GM18505 (cell line): ENCODE results near the gene WTIP.
"Not testable (repeated sequence)": the region's sequence is repeated elsewhere in the genome, so short reads cannot be mapped to it uniquely, and the experiment has no call there.

Experiments
- ATAC-seq: cut with Tn5 transposase; IDR thresholded peaks from one replicate; pipeline ENCODE4 v1.9.1; 2021; ENCODE audit not compliant: unreplicated experiment
- POLR2A ChIP-seq: IDR thresholded peaks from 4 replicates; pipeline ENCODE4 v1.6.1; 2011; ENCODE audit warnings: borderline replicate concordance; ENCODE audit not compliant: insufficient read depth, insufficient read length; ENCODE audit errors: extremely low read depth

Gene WTIP

DNA sequence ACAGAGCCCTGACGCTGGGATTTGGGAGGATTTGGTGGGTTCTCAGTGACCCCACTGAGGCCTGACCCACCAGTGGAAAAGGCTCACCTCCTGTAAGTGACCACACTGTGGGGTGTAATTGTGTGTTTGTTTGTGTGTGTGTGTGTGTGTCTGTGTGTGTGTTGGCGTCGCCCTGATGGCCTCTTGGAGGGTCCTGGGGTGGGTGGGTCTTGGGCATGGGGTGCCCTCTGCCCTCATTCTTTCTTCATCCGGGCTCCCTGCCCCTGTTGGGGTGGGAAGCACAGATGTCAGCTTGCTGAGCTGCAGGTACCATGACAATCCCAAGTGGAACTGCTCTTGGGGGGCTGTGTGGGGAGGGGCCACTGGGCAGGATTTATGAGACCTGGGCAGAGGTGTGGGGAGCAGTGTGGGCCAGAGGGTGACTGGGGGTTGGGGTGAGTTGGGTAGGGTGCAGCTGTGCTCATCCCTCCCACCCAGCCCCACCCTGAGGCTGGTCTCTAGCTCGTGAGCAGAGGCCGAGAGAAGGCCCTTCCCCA, 22.8 kb downstream of the WTIP start:
- ATAC-seq: no peak
- TF ChIP-seq POLR2A: no peak

DNA sequence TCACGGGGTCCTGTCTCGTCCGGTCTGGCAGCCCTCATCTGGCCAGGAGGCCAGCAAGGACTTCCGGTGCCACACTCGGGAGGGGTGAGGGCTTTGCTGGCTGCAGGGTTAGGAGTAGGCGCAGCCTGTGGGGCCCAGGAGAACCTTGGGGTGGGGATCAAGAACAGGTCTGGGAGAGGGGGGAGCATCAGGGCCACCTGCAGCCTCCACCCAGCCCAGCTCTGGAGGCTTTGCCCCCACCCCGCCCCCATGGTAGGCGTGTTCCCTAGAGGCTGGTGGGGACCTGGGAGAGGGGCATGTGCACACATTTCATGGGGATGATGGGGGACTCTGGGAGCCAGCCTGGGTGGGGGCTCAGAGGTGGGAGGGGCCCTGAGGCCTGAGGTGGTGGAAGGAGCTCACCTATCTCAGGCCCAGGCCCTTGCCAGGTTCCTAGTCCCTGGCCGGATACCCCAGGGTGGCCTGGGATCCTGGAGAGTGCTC, 23.3 kb downstream of the WTIP start:
- ATAC-seq: no peak
- TF ChIP-seq POLR2A: no peak

DNA sequence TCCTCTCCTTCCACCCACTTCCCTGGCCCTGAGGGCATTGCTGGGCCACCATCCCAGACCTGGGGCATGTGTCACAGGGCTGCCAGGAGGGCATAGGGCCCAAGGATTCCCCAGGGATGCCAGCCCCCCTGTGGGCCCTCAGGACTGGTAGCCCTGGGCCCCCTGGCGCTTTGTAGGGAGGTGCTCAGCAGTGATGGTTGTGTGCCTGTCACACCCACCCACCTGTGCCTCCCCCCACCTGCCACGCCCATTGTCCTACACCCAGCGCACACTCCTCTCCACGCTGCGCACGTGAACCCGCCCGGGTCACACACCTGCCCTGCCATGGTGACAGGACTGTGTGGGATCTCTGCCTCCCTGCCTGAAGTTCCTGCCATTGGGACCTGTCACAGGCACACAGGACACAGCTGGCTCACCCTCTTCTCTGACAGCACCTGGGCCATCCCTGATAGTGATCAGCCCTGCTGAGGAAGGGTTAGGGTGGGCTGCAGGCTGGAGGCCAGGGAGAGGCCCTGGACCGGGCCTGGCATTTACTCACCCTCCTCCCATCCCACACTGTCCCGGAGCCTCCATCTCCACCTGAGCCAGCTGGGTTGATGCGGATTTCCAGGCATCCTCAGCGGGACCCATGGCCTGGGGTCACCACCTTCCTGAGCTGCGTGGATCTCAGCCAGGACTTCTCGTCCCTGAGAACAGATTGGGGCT, 23.9 kb downstream of the WTIP start:
- TF ChIP-seq POLR2A: no peak
- ATAC-seq: no peak

DNA sequence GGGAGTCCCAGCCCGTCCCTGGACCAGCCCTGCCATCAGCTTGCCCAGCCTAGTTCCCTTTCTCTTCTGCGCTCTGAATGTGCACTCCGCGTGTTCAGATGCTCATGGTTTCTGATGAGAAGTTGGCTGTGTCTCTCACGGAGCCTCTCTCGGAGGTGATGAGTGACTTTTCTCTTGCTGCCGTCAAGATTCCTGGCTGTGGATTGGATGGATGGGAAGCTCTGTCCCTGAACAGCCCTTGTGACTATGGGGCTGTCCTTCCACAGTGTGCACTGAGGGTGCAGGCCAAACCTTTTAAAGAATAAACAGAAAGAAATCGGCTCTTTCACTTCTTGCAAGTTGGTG, 24.4 kb downstream of the WTIP start:
- TF ChIP-seq POLR2A: no peak
- ATAC-seq: no peak

DNA sequence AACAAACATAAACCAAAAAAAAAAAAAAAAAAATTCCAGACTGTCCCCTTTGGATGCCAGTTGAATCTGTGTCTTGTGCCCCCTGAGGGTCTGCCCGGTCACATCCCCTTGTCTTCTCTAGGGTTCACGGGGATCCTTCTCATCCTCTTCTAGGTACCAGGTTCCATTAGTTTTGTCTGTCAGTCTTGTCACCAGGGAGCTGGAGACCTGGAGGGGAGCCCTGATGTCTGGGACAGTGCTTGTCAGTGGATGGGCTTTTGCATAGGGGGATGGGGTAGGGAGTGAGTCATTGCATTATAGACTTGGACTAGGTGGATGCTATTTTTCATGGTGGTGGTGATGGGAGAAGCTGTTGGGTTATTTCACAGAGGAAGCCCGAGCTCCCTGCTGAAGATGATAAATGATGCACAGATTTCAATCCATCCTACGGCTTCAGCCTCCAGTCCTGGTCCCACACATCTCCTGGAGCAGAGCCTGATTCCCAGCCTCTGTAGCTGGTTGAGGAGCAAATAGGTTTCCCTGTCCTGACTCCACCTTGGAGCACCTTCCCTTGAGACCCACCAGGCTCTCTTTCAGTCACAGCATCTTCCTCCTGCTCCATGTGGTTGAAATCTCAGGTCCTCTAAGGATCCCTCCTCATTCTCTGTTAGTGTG, 26.0 kb downstream of the WTIP start:
- no peak for TF ChIP-seq POLR2A
- ATAC-seq: no peak

DNA sequence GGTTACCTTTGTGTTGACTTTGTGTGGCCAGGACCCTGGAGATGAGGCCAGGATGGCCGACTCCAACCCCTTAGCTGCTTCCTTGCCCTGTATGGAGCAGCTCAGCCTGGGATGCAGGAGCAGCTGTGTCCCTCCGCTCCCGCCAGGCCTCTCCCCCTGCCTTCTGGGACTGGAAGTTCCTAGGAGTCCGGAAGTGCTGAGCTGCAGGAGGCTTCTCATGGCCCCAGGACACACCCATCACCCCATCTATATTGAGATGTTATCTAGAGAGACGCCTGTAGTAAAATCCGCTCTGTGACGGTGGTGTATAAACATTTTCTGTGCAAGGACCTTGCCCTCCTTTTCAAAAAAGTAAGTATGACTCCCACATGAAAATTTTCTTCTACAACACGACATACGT, 27.0 kb downstream of the WTIP start:
- ATAC-seq: no peak
- TF ChIP-seq POLR2A: no peak

DNA sequence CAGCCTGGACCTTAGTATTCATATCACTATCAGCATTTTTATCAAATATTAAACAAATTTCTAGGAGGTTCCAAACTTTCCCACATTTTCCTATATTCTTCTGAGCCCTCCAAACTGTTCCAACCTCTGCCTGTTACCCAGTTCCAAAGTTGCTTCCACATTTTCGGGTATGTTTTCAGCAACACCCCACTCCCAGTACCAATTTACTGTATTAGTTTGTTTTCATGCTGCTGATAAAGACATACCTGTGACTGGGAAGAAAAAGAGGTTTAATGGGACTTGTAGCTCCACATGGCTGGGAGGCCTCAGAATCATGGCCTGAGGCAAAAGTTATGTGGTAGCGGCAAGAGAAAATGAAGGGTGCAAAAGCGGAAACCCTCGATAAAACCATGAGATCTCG, 29.3 kb downstream of the WTIP start:
- not testable (repeated sequence) for ATAC-seq

DNA sequence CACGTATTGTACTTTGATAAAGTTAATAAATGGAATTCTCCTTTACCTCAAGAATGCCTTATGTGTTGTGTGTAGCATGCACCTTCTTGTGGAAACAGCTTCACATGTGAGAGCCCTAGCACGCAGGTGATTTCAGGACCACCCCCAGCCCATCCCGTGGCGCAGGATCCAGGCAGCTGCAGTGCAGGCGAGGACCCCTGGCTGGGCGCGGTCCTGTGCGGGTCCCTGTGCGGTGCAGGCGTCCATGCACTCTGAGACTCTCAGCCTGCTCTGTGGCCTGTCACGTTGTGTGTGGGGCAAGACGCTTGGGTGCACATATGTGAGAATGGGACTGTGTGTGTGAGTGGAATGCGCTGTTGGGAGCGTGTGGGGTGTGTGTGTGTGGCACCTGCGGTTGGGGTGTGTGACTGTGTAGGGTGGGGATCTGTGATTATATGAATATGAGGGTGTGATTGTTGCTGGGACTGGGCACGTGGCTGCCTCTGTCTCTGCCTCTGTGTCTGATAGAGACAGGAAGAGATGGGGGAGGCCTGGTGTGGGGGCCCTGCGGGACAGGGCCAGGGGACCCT, 30.8 kb downstream of the WTIP start:
- no peak for TF ChIP-seq POLR2A
- no peak for ATAC-seq

DNA sequence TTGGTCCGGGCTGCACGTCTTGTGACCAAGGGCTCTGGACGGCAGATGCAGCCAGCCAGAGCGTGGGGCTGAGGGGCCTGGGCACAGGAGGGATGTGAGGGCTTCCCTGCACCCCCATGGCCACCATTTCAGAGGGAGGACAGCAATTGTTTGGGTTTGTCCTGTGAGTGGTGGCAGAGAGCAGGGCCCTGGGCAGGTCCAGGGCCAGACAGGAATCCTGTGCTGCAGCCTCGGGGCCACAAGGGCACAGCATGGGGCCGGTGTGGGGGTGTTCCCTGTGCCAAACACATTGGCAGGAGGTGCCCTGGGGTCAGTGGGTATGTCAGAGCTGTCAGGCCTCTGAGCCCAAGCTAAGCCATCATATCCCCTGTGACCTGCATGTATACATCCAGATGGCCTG, 32.2 kb downstream of the WTIP start:
- no peak for ATAC-seq
- no peak for TF ChIP-seq POLR2A

DNA sequence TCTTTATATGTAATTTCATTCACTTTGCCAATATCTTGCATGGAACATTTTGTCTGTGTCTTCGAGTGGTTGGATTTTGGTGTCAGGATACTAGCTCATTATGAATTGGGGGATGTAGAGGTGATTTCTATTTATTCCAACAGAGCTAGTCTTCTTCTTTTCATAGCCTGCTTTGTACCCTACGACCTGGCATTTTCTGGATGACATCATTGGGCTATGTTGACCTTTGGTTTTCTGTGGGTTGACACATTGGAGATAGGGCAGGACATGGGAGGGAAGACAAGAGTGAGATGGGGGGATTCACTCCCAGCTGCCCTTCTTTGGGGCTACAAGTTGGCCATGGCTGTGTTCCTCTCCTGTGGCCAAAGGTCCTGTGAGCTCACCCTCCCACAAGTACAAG, 38.0 kb downstream of the WTIP start:
- no peak for ATAC-seq
- no peak for TF ChIP-seq POLR2A

DNA sequence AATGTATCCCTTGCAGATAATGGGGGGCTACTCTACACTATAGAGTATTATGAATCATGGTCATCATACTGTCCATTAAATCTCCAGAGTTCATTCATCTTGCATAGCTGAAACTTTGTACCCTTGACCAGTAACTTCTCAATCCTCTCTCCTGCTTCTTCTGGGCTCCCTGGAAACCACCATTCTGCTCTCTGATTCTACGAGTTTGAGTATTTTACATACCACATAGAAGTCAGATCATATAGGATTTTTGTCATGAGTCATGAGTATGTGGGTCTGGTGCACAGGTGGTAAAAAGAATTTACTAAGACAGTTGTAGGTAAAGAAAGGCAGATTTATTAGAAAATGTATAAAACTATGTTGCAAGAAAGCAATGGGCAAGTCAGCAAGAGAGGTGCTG, 41.9 kb downstream of the WTIP start:
- no peak for TF ChIP-seq POLR2A

DNA sequence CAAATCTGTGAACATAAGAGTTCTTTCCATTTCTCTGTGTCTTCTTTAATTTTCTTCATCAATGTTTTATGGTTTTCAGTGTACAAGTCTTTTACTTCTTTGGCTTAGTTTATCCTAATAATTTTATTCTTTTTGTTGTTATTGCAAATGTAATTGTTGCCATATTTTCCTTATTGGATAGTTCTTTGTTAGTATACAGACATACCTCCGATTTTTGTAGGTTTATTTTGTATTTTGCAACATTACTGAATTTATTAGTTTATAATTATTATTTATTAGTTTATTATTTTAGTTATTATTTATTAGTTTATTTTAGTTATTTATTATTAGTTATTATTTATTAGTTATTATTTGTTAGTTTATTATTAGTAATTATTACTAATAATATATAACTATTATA, 43.4 kb downstream of the WTIP start:
- no peak for TF ChIP-seq POLR2A
- no peak for ATAC-seq

More for the DNA sequence above, 41.9 kb downstream of the WTIP start:
- ATAC-seq: no peak

DNA sequence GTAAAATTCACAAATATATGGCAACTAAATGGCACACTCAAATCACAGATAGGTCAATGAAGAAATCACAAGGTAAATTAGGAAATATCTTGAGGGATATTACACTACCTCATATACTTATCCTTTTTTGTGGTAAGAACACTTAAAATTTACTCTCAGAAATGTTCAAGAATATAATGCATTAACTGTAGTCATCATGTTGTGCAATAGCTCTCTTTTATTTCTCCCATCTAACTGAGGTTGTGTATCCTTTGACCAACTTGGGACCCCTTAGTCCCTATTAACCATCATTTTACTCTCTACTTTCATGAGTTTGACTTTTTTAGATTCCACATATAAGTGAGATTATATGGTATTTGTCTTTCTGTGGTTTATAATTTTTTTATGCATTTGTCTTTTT, 52.6 kb downstream of the WTIP start:
- no peak for TF ChIP-seq POLR2A
- ATAC-seq: no peak

DNA sequence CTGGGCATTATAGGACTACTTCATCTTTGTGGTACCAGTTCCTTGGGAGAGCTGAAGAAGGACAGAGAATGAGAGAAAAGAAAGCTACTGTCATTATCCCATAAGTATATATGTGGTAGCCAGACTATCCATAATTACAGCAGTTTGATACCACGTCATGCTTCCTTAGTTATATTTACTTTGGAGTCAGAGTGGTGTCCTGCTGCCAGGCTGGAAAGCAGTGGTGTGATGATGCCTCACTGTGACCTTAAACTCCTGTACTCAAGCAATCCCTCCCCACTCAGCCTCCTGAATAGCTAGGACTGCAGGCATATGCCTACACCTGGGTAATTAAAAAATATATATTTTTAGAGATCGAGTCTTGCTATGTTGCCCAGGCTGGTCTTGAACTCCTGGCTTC, 57.8 kb downstream of the WTIP start:
- no peak for TF ChIP-seq POLR2A
- no peak for ATAC-seq

DNA sequence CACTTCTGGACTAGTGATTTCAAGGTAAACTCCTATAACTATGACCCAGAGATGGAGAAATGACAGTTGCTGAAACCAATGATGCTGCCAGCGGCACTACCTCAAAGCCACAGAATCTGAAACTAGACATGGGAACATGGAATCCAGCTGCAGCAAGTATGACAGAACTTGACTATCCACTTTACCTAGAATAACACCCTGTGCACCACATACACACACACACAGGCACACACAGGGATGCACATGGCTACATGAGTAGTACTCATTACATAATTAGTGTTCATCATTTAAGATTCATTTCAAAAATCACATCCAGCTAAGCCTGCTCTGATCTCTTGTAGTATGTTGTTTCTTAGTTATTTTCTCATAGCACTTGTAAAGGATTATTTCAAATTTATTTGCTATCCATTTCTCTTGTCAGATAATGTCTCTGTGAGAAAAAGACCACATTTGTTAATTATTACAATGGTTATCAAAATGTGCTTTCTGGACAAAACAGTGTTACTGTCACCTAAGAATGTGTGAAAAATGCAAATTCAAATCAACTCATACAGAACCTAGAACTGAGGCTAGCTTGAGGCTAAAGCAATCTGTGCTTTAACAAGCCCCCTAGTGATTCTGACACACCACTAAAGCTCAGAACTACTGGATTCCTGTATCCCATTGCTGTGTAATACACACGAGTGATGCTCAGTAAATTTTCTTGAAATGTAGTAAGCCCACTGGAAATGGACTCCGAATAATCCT, 59.4 kb downstream of the WTIP start:
- no peak for TF ChIP-seq POLR2A
- no peak for ATAC-seq
